Measurements from ENCODE around the gene PRKACA.

- TF ChIP-seq CTCF (IDR thresholded peaks at IDR 0.05; ENCODE audit: low read depth, low read length) (no peak), EZH2phosphoT487 (IDR thresholded peaks at IDR 0.05; ENCODE audit: low read depth) (no peak)
Measured at GRCh38 chr19:14116525-14116917, 1.0 kb downstream of the PRKACA start.
